A673 (cell line): ENCODE data around the gene GLTP.

Source experiments
- EZH2 ChIP-seq: fragments of 200-600 bp; sonication (generic); IDR thresholded peaks from 2 replicates; pipeline ENCODE4 v1.6.1; 2017; ENCODE audit warnings: borderline replicate concordance, low read depth, mild to moderate bottlenecking, mixed read lengths, antibody characterized with exemption, low read length; ENCODE audit not compliant: poor library complexity, severe bottlenecking
- TF ChIP-seq, protein P1 (sequence below): fragments of 300-800, 200-600 bp; sonication (generic); conservative IDR thresholded peaks from 2 replicates; pipeline ENCODE4 v1.5.1; 2017; ENCODE audit warnings: low read depth, mild to moderate bottlenecking, antibody characterized with exemption, low read length, moderate library complexity, mixed read lengths

GRCh38 chr12:109829667-109830066, 50.7 kb downstream of the GLTP start:
- TF ChIP-seq, protein P1, sequence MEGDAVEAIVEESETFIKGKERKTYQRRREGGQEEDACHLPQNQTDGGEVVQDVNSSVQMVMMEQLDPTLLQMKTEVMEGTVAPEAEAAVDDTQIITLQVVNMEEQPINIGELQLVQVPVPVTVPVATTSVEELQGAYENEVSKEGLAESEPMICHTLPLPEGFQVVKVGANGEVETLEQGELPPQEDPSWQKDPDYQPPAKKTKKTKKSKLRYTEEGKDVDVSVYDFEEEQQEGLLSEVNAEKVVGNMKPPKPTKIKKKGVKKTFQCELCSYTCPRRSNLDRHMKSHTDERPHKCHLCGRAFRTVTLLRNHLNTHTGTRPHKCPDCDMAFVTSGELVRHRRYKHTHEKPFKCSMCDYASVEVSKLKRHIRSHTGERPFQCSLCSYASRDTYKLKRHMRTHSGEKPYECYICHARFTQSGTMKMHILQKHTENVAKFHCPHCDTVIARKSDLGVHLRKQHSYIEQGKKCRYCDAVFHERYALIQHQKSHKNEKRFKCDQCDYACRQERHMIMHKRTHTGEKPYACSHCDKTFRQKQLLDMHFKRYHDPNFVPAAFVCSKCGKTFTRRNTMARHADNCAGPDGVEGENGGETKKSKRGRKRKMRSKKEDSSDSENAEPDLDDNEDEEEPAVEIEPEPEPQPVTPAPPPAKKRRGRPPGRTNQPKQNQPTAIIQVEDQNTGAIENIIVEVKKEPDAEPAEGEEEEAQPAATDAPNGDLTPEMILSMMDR = no peak
- no peak for TF ChIP-seq EZH2
